ENCODE results near the gene HAPSTR1. TPM values are rescaled to one million over a fixed set of nuclear protein-coding genes. Genes with fewer than 3 reads are reported as not detected.
A peak's percentile ranks its signal among the peaks of the same experiment; 100 is the strongest.

HAPSTR1 gene
- total and polyA plus RNA-seq, 2 of the 13 experiments (the other 11 are each of a cell fraction or from before 2014, with no cell fraction given), result 25.2 to 83.2 TPM

DNA sequence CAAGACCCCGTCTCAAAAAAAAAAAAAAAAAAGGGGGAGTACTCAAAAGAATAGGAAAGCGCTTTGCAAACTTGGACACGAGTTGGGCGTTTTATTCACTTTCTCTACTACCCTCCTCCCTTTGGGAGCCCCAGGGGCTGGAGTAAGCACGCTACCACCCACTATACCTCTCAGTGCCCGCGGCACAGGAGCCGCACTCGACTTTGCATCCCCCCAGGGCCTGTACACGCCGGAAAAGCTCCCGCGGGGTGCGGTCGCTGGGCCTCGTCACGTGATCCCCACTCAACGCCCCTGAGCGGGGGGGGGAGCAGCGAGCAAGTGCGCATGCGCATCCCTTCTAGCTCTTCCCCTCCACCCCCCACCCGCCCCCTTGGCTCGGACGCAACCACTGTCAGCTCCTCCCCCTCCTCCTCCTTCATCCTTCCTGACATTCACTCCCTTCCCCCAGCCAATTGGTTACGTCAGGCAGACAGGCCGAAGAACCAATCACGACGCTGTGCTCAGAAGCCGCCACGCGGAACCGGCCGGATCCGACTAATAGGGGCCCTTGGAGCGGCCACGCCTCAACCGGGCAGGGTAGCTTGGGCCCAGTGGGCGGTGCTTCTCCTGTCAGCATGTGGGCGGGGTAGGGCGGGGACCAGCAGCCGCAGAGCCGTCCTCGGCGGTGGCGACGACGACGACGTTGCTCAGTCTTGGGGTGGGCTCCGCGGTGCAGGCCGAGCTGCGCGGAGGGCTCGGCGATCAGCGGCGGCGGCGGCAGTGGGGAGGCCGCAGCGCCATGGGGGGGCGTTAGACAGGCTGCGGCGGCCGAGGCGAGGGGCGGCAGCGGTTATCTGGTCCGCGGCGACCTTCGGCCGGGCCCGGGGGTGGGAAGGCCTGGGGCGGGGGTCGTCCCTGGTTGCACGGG is at the start of gene HAPSTR1 (continued):
- no peak; the same call in 1 of the 2 replicates for TF ChIP-seq ZNF841 (CRISPR knock-in tag; IDR thresholded peaks at IDR 0.05; ENCODE audit: borderline replicate concordance)
- peak; percentile 76 for TF ChIP-seq POGZ (CRISPR knock-in tag; IDR thresholded peaks at IDR 0.05)
- TF ChIP-seq HCFC1 (IDR thresholded peaks at IDR 0.05; ENCODE audit: low read depth, low read length), result peak; percentile 32
- peak; percentile 93 for TF ChIP-seq NFYB (CRISPR knock-in tag; IDR thresholded peaks at IDR 0.05)
- peak; percentile 91 for TF ChIP-seq CSRNP1 (CRISPR knock-in tag; IDR thresholded peaks at IDR 0.05)
- TF ChIP-seq ZIK1 (CRISPR knock-in tag; IDR thresholded peaks at IDR 0.05; ENCODE audit: borderline replicate concordance, low read depth), result peak; percentile 94; the same call in 1 of the 2 replicates
- no peak; the same call in none of the 2 replicates for TF ChIP-seq KLF6 (CRISPR knock-in tag; IDR thresholded peaks at IDR 0.05)
- TF ChIP-seq ZFP1 (CRISPR knock-in tag; IDR thresholded peaks at IDR 0.05), result peak; percentile 71; the same call in 1 of the 2 replicates
- peak; percentile 74 for TF ChIP-seq SPEN (CRISPR knock-in tag; IDR thresholded peaks at IDR 0.05; ENCODE audit: low read depth)
- TF ChIP-seq, protein P1, sequence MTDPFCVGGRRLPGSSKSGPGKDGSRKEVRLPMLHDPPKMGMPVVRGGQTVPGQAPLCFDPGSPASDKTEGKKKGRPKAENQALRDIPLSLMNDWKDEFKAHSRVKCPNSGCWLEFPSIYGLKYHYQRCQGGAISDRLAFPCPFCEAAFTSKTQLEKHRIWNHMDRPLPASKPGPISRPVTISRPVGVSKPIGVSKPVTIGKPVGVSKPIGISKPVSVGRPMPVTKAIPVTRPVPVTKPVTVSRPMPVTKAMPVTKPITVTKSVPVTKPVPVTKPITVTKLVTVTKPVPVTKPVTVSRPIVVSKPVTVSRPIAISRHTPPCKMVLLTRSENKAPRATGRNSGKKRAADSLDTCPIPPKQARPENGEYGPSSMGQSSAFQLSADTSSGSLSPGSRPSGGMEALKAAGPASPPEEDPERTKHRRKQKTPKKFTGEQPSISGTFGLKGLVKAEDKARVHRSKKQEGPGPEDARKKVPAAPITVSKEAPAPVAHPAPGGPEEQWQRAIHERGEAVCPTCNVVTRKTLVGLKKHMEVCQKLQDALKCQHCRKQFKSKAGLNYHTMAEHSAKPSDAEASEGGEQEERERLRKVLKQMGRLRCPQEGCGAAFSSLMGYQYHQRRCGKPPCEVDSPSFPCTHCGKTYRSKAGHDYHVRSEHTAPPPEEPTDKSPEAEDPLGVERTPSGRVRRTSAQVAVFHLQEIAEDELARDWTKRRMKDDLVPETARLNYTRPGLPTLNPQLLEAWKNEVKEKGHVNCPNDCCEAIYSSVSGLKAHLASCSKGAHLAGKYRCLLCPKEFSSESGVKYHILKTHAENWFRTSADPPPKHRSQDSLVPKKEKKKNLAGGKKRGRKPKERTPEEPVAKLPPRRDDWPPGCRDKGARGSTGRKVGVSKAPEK (CRISPR knock-in tag; IDR thresholded peaks at IDR 0.05; ENCODE audit: borderline replicate concordance), result no peak
- TF ChIP-seq ZNF276 (CRISPR knock-in tag; IDR thresholded peaks at IDR 0.05; ENCODE audit: low read depth), result no peak
- TF ChIP-seq, protein P2, sequence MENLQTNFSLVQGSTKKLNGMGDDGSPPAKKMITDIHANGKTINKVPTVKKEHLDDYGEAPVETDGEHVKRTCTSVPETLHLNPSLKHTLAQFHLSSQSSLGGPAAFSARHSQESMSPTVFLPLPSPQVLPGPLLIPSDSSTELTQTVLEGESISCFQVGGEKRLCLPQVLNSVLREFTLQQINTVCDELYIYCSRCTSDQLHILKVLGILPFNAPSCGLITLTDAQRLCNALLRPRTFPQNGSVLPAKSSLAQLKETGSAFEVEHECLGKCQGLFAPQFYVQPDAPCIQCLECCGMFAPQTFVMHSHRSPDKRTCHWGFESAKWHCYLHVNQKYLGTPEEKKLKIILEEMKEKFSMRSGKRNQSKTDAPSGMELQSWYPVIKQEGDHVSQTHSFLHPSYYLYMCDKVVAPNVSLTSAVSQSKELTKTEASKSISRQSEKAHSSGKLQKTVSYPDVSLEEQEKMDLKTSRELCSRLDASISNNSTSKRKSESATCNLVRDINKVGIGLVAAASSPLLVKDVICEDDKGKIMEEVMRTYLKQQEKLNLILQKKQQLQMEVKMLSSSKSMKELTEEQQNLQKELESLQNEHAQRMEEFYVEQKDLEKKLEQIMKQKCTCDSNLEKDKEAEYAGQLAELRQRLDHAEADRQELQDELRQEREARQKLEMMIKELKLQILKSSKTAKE (CRISPR knock-in tag; IDR thresholded peaks at IDR 0.05; ENCODE audit: borderline replicate concordance), result peak; percentile 72; the same call in 1 of the 2 replicates
- 0 out of 2 replicates have a peak, but pooled peaks have one; percentile 58 for TF ChIP-seq IRF2 (CRISPR knock-in tag; IDR thresholded peaks at IDR 0.05)
- no peak for TF ChIP-seq RFX1 (IDR thresholded peaks at IDR 0.05)
- peak; percentile 40; the same call in 1 of the 2 replicates for TF ChIP-seq BATF2 (CRISPR knock-in tag; IDR thresholded peaks at IDR 0.05)
- TF ChIP-seq, protein P3, sequence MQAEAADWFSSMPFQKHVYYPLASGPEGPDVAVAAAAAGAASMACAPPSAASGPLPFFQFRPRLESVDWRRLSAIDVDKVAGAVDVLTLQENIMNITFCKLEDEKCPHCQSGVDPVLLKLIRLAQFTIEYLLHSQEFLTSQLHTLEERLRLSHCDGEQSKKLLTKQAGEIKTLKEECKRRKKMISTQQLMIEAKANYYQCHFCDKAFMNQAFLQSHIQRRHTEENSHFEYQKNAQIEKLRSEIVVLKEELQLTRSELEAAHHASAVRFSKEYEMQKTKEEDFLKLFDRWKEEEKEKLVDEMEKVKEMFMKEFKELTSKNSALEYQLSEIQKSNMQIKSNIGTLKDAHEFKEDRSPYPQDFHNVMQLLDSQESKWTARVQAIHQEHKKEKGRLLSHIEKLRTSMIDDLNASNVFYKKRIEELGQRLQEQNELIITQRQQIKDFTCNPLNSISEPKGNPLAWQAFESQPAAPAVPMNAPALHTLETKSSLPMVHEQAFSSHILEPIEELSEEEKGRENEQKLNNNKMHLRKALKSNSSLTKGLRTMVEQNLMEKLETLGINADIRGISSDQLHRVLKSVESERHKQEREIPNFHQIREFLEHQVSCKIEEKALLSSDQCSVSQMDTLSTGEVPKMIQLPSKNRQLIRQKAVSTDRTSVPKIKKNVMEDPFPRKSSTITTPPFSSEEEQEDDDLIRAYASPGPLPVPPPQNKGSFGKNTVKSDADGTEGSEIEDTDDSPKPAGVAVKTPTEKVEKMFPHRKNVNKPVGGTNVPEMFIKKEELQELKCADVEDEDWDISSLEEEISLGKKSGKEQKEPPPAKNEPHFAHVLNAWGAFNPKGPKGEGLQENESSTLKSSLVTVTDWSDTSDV (CRISPR knock-in tag; IDR thresholded peaks at IDR 0.05), result no peak
